ENCODE data around the gene DNTTIP2.
"Not testable (repeated sequence)": the region's sequence is repeated elsewhere in the genome, so short reads cannot be mapped to it uniquely, and the experiment has no call there.

Gene DNTTIP2

GRCh38 chr1:93874025-93874651 is 4.9 kb downstream of the DNTTIP2 start:
- peak; percentile 39 for DNase-seq

GRCh38 chr1:93871366-93871765 is 7.6 kb downstream of the DNTTIP2 start:
- DNase-seq: no peak

GRCh38 chr1:93869653-93870052 is 9.4 kb downstream of the DNTTIP2 start:
- DNase-seq: no peak

GRCh38 chr1:93868492-93868891 is 10.5 kb downstream of the DNTTIP2 start:
- not testable (repeated sequence) for DNase-seq

- no peak for DNase-seq
Observed at GRCh38 chr1:93865253-93865652, 13.8 kb downstream of the DNTTIP2 start.

GRCh38 chr1:93864175-93864574 is 14.8 kb downstream of the DNTTIP2 start:
- DNase-seq: no peak

- DNase-seq: not testable (repeated sequence)
Observed at GRCh38 chr1:93857653-93858052, 21.4 kb downstream of the DNTTIP2 start.

GRCh38 chr1:93855983-93856382 is 23.0 kb downstream of the DNTTIP2 start:
- DNase-seq: not testable (repeated sequence)

GRCh38 chr1:93853940-93854339 is 25.1 kb downstream of the DNTTIP2 start:
- no peak for DNase-seq

GRCh38 chr1:93851878-93852277 is 27.1 kb downstream of the DNTTIP2 start:
- DNase-seq: no peak

- DNase-seq: no peak
Observed at GRCh38 chr1:93851327-93851712, 27.7 kb downstream of the DNTTIP2 start.

GRCh38 chr1:93850687-93851326 is 28.2 kb downstream of the DNTTIP2 start:
- DNase-seq: peak; percentile 61

GRCh38 chr1:93848350-93848883 is 30.6 kb downstream of the DNTTIP2 start:
- no peak for DNase-seq

GRCh38 chr1:93847811-93848288 is 31.2 kb downstream of the DNTTIP2 start:
- DNase-seq: peak; percentile 83

- DNase-seq: peak; percentile 88
Observed at GRCh38 chr1:93846992-93847810, 31.8 kb downstream of the DNTTIP2 start.

- DNase-seq: peak; percentile 86
Observed at GRCh38 chr1:93846206-93846991, 32.6 kb downstream of the DNTTIP2 start.

- peak; percentile 91 for DNase-seq
Observed at GRCh38 chr1:93845538-93846205, 33.3 kb downstream of the DNTTIP2 start.

GRCh38 chr1:93844262-93845045 is 34.6 kb downstream of the DNTTIP2 start:
- peak; percentile 80 for DNase-seq

- peak; percentile 43 for DNase-seq
Observed at GRCh38 chr1:93842750-93843500, 36.1 kb downstream of the DNTTIP2 start.

- no peak for DNase-seq
Observed at GRCh38 chr1:93841771-93842170, 37.2 kb downstream of the DNTTIP2 start.

Data from EL (cell line).